ENCODE results near the gene SGTA.

GRCh38 chr19:2814426-2814825 lies 31.4 kb upstream of the SGTA start:
- TF ChIP-seq CTCF (IDR thresholded peaks at IDR 0.05): no peak
- no peak for TF ChIP-seq POLR2A (IDR thresholded peaks at IDR 0.05)

Data from thyroid gland (tissue), 4 donors.